Renal cortical epithelial cell (primary cell): ENCODE data around the gene B4GAT1. TPM values are rescaled to one million over a fixed set of nuclear protein-coding genes. Genes with fewer than 3 reads are reported as not detected.

ENCODE experiments used
- DNase-seq: peaks from one replicate; pipeline ENCODE4 v3.0.0-alpha.2; 2011; ENCODE audit warnings: low read depth
- total RNA-seq: library from RNA; depleted of rRNA; stranded (reverse); fragments of >200 nt; gene quantifications from 2 replicates; pipeline ENCODE4 v1.2.3, GENCODE V29; 2014

The B4GAT1 gene
- total RNA-seq, 1 donor from 2014 or later, result 32.2 TPM

DNA sequence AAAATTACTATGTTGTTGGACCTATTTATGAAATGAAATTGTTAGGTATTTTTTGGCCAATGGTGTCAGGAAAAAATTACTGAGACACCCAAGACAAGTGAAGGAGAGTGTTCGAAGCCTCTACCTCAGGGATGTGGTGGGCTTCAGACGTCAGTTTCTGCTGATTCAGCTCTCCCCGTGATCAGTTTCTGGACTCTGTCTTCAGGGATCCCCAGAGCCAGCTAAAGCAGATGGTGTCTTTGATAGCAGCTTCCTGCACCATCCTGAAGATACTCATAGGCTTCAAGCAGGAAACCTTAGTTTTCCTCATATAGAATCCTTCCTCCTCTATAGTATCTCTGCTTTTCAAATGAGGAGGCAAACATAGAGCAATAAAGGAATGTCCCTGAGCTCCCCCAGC, 38.0 kb downstream of the B4GAT1 start:
- no peak for DNase-seq

DNA sequence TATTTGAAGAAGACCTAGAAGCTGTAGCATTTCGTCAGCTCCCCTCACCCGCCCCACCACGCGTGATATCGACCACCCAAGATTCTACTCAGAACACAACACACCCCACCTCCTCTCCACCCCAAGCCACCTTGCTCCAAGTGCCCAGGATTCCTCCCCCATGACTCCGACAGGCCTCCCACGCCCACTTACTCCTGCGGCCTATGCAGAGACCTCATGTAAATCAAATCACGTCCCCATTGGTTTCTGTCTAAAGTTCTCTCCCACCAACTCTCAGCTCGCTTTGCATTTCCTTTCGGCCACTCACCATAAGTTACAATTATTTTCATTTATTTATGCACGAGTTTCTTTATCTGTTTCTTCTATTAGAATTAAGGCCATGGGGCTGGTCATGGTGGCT, 44.8 kb downstream of the B4GAT1 start:
- DNase-seq, result no peak

DNA sequence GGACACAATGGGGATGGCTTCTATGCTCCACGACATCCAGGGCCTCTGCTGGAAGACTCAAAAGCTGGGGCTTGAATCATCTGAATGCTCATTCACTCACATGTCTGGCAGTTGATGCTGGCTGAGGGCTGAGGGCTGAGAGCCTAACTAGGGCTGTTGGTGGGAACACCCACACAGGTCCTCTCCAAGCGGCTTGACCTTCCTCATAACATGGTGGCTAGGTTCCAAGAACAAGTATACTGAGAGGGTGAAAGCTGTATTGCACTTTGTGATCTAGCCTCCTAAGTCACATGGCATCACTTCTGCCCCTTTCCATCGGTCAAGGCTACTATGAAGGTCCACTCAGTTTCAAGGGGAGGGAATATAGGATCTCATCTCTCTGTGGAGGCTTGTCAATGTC, 48.2 kb downstream of the B4GAT1 start:
- DNase-seq, result no peak

DNA sequence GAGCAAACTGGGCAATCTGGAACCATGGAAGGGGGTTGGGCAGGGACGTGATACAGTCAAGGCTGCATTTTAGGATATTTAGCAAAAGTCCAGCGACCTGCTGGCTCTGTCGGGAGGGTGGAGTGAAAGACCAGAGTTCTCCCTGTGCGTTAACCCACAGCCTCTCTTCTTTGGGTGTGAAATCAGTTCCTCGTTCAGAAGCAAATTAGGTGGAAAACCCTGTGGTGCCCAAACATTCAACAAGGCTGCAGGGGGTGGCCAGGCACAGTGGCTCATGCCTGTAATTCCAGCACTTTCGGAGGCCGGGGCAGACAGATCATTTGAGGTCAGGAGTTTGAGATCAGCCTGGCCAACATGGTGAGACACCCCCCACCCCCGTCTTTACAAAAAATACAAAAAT, 49.8 kb downstream of the B4GAT1 start:
- DNase-seq, result no peak

Other genes starting within 250 kb of the B4GAT1 start
- gene KLC2, start 89.9 kb downstream of the B4GAT1 start, total RNA-seq, result 12.0 and 33.4 TPM in 2 replicates
- 87.3 and 140 TPM in 2 replicates for gene RAB1B, start 79.0 kb downstream of the B4GAT1 start, total RNA-seq
- gene CNIH2, start 69.5 kb downstream of the B4GAT1 start, total RNA-seq, result 0.15 TPM in 1 of 2 replicates, not detected in the other
- gene YIF1A, start 58.5 kb downstream of the B4GAT1 start, total RNA-seq, result 87.7 and 166 TPM in 2 replicates
- 0.10 TPM in 1 of 2 replicates, not detected in the other for gene TMEM151A, start 55.7 kb downstream of the B4GAT1 start, total RNA-seq
- under 0.01 TPM in 1 of 2 replicates, not detected in the other for gene CD248, start 30.6 kb downstream of the B4GAT1 start, total RNA-seq
- gene RIN1, start 11.2 kb downstream of the B4GAT1 start, total RNA-seq, result 5.9 and 7.4 TPM in 2 replicates
- gene BRMS1, start 2.5 kb downstream of the B4GAT1 start, total RNA-seq, result 50.1 and 74.1 TPM in 2 replicates
- gene SLC29A2, start 24.1 kb upstream of the B4GAT1 start, total RNA-seq, result 1.4 and 5.3 TPM in 2 replicates
- not detected in 2 replicates for gene NPAS4, start 73.4 kb upstream of the B4GAT1 start, total RNA-seq
- 33.3 and 52.4 TPM in 2 replicates for gene MRPL11, start 91.2 kb upstream of the B4GAT1 start, total RNA-seq
- gene PELI3, start 119.3 kb upstream of the B4GAT1 start, total RNA-seq, result 4.9 and 6.7 TPM in 2 replicates
- 73.6 and 95.2 TPM in 2 replicates for gene DPP3, start 132.8 kb upstream of the B4GAT1 start, total RNA-seq
- 20.7 and 120 TPM in 2 replicates for gene BBS1, start 163.0 kb upstream of the B4GAT1 start, total RNA-seq
- 15.4 and 15.5 TPM in 2 replicates for gene ZDHHC24, start 198.4 kb upstream of the B4GAT1 start, total RNA-seq
- not detected in 2 replicates for gene ACTN3, start 199.3 kb upstream of the B4GAT1 start, total RNA-seq
- 6.6 and 46.7 TPM in 2 replicates for gene CTSF, start 221.0 kb upstream of the B4GAT1 start, total RNA-seq
- gene CCDC87, start 245.4 kb upstream of the B4GAT1 start, total RNA-seq, result 0.35 and 0.80 TPM in 2 replicates
- gene CCS, start 245.6 kb upstream of the B4GAT1 start, total RNA-seq, result 21.0 and 23.8 TPM in 2 replicates